ENCODE results near the gene EFNB2. TPM values are rescaled to one million over a fixed set of nuclear protein-coding genes. Genes with fewer than 3 reads are reported as not detected.

The EFNB2 gene
- total RNA-seq, 1 experiment from 2014 or later = 4.7 TPM

DNA sequence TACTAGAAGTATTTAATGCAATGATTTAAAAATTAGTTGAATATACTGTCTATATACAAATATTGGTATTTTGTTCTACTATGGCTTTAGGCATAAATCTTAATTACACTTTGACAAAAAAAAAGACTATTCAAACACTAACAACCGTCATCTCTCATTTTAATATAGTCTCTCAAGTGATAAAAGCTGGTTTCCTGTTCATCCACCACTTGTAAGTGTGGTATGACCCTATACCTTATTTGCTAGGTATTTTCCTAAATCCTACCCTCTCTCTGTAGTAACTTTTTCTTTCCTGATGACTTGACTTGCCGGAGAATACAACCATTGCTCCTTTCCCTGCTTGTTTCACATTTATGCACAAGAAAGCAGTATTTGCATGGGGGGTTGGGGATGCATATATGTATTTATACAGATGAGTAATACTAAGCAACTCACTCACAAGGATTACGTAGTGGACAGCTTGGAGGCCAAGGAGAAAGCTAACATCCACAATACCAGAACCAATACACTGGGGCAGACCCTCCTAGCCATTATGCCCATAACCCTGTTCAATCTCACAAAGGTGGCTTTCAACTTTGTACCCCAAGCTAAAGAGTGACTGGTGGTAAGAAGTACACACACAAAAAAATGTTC is 12.7 kb upstream of the EFNB2 start:
- ChIA-PET CTCF (no interaction called here), POLR2A (no interaction called here)
- TF ChIP-seq TCF7L2 (IDR thresholded peaks at IDR 0.05; ENCODE audit: low read depth, low read length) = no peak
- TF ChIP-seq, protein P1, sequence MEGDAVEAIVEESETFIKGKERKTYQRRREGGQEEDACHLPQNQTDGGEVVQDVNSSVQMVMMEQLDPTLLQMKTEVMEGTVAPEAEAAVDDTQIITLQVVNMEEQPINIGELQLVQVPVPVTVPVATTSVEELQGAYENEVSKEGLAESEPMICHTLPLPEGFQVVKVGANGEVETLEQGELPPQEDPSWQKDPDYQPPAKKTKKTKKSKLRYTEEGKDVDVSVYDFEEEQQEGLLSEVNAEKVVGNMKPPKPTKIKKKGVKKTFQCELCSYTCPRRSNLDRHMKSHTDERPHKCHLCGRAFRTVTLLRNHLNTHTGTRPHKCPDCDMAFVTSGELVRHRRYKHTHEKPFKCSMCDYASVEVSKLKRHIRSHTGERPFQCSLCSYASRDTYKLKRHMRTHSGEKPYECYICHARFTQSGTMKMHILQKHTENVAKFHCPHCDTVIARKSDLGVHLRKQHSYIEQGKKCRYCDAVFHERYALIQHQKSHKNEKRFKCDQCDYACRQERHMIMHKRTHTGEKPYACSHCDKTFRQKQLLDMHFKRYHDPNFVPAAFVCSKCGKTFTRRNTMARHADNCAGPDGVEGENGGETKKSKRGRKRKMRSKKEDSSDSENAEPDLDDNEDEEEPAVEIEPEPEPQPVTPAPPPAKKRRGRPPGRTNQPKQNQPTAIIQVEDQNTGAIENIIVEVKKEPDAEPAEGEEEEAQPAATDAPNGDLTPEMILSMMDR (IDR thresholded peaks at IDR 0.05) = no peak
- no peak for TF ChIP-seq POLR2AphosphoS5 (IDR thresholded peaks at IDR 0.05; ENCODE audit: low read depth, low read length)
- no peak for TF ChIP-seq SIN3A (IDR thresholded peaks at IDR 0.05; ENCODE audit: borderline replicate concordance, insufficient read depth, low read depth, low read length)
- TF ChIP-seq, protein P2, sequence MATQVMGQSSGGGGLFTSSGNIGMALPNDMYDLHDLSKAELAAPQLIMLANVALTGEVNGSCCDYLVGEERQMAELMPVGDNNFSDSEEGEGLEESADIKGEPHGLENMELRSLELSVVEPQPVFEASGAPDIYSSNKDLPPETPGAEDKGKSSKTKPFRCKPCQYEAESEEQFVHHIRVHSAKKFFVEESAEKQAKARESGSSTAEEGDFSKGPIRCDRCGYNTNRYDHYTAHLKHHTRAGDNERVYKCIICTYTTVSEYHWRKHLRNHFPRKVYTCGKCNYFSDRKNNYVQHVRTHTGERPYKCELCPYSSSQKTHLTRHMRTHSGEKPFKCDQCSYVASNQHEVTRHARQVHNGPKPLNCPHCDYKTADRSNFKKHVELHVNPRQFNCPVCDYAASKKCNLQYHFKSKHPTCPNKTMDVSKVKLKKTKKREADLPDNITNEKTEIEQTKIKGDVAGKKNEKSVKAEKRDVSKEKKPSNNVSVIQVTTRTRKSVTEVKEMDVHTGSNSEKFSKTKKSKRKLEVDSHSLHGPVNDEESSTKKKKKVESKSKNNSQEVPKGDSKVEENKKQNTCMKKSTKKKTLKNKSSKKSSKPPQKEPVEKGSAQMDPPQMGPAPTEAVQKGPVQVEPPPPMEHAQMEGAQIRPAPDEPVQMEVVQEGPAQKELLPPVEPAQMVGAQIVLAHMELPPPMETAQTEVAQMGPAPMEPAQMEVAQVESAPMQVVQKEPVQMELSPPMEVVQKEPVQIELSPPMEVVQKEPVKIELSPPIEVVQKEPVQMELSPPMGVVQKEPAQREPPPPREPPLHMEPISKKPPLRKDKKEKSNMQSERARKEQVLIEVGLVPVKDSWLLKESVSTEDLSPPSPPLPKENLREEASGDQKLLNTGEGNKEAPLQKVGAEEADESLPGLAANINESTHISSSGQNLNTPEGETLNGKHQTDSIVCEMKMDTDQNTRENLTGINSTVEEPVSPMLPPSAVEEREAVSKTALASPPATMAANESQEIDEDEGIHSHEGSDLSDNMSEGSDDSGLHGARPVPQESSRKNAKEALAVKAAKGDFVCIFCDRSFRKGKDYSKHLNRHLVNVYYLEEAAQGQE (IDR thresholded peaks at IDR 0.05; ENCODE audit: insufficient read depth in 1 of 2, low read depth in 2 of 2, low read length in 1 of 2) = no peak
- DNase-seq (ENCODE audit: low read depth, low spot score) = no peak
- BruUV-seq (replicated peaks) = no TSS peak
- in situ Hi-C loops (cut with HindIII; ENCODE audit: low pct_unique_long_range_greater_than_20kb, low sequenced_read_pairs) = no loop called here
- Histone ChIP-seq H3K4me3 (ENCODE audit: low read depth in 2 of 2, low read length in 2 of 2) (no peak overlapping the region), H3K27me3 (ENCODE audit: control insufficient read depth, insufficient read depth, low read length) (no peaks in the 10 kb centered on the region), H3K27ac (ENCODE audit: low read length) (no peak overlapping the region), H3K4me1 (ENCODE audit: control insufficient read depth, insufficient read depth, low read length) (no peaks in the 10 kb centered on the region), H3K36me3 (ENCODE audit: control insufficient read depth, insufficient read depth, low read length) (peaks cover 4% of the 10 kb centered on the region; the same call in 1 of the 2 replicates), H3K9me3 (ENCODE audit: control insufficient read depth, insufficient read depth, low read depth, low read length) (no peaks in the 10 kb centered on the region)
- intact Hi-C loops (cut with micrococcal nuclease; ENCODE audit: unreplicated experiment) = no loop called here
- ATAC-seq = no peak

DNA sequence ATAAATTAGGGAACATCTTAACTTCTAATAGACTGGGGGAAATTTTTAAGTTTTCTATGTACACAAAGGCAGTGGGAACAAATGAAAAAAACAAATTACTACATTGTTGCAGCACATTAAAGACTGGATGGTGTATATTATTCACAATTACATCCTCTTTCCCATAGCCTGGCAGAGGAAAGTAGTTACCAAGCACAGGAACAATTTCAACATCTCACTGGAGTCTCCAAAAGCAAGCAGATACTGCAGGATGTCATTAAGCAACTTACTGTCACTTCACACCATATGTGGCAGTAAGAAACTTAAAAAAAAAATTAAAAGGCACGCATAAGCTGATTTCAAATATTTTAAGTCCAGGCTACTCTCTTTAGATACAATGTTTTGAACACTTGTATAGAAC is 6.4 kb upstream of the EFNB2 start:
- CTCF ChIA-PET = no interaction called here

More for the DNA sequence above, 6.4 kb upstream of the EFNB2 start:
- BruUV-seq (replicated peaks) = no TSS peak
- POLR2A ChIA-PET = no interaction called here
- Histone ChIP-seq H3K36me3 (ENCODE audit: control insufficient read depth, insufficient read depth, low read length) (peaks cover 10% of the 10 kb centered on the region), H3K27ac (ENCODE audit: low read length) (no peak overlapping the region), H3K4me1 (ENCODE audit: control insufficient read depth, insufficient read depth, low read length) (no peaks in the 10 kb centered on the region; the same call in 1 of the 2 replicates), H3K27me3 (ENCODE audit: control insufficient read depth, insufficient read depth, low read length) (no peaks in the 10 kb centered on the region), H3K9me3 (ENCODE audit: control insufficient read depth, insufficient read depth, low read depth, low read length) (no peaks in the 10 kb centered on the region), H3K4me3 (ENCODE audit: low read depth in 2 of 2, low read length in 2 of 2) (no peak overlapping the region)
- ATAC-seq = no peak
- no peak for DNase-seq (ENCODE audit: low read depth, low spot score)
- TF ChIP-seq, protein P1 (IDR thresholded peaks at IDR 0.05) = no peak
- TF ChIP-seq TCF7L2 (IDR thresholded peaks at IDR 0.05; ENCODE audit: low read depth, low read length) (no peak), SIN3A (IDR thresholded peaks at IDR 0.05; ENCODE audit: borderline replicate concordance, insufficient read depth, low read depth, low read length) (no peak), POLR2AphosphoS5 (IDR thresholded peaks at IDR 0.05; ENCODE audit: low read depth, low read length) (no peak)
- TF ChIP-seq, protein P2 (IDR thresholded peaks at IDR 0.05; ENCODE audit: insufficient read depth in 1 of 2, low read depth in 2 of 2, low read length in 1 of 2) = no peak
- in situ Hi-C loops (cut with HindIII; ENCODE audit: low pct_unique_long_range_greater_than_20kb, low sequenced_read_pairs) = no loop called here
- intact Hi-C loops (cut with micrococcal nuclease; ENCODE audit: unreplicated experiment) = no loop called here
